ENCODE results near the gene TTC9. TPM values are rescaled to one million over a fixed set of nuclear protein-coding genes. Genes with fewer than 3 reads are reported as not detected.

Gene TTC9
- polyA plus RNA-seq, 3 donors = 0.99 to 2.1 (median 1.2) TPM

DNA sequence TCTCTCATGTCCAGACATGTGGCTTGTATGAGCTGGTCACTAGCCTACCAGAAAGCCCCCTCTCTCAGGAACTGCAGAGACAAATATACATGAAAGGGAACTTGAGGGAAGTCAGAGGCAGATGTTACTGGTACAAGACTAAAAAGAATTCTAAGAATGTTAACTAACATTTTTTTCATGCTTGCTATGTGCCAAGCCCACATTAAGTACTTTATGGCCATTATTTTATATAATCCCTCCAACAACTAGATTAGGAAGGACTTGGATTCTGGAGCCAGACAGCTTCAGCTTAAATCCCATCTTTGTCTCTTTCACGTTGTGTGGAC is 24.6 kb downstream of the TTC9 start:
- WGBS (ENCODE audit: insufficient coverage) = no CpG with 5 or more reads among the region's 1 CpG
- intact Hi-C loops (cut with micrococcal nuclease) = no loop called here
- TF ChIP-seq, protein P1, sequence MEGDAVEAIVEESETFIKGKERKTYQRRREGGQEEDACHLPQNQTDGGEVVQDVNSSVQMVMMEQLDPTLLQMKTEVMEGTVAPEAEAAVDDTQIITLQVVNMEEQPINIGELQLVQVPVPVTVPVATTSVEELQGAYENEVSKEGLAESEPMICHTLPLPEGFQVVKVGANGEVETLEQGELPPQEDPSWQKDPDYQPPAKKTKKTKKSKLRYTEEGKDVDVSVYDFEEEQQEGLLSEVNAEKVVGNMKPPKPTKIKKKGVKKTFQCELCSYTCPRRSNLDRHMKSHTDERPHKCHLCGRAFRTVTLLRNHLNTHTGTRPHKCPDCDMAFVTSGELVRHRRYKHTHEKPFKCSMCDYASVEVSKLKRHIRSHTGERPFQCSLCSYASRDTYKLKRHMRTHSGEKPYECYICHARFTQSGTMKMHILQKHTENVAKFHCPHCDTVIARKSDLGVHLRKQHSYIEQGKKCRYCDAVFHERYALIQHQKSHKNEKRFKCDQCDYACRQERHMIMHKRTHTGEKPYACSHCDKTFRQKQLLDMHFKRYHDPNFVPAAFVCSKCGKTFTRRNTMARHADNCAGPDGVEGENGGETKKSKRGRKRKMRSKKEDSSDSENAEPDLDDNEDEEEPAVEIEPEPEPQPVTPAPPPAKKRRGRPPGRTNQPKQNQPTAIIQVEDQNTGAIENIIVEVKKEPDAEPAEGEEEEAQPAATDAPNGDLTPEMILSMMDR (IDR thresholded peaks at IDR 0.05) = no peak
- no peak for DNase-seq
- Histone ChIP-seq H3K36me3 (replicated peaks in 1 of 2; ENCODE audit: control insufficient read depth in 1 of 2, insufficient read depth in 2 of 2, low read length in 2 of 2) (no peaks in the 10 kb centered on the region), H2AFZ (ENCODE audit: insufficient read depth, low read depth, low read length, poor library complexity, severe bottlenecking) (no peak overlapping the region), H4K20me1 (ENCODE audit: insufficient read depth, low read length) (no peaks in the 10 kb centered on the region), H3K4me2 (replicated peaks; ENCODE audit: extremely low read depth, low read length, poor library complexity, severe bottlenecking) (no peak overlapping the region), H3K9me3 (replicated peaks in 1 of 2; ENCODE audit: control insufficient read depth in 1 of 2, insufficient read depth in 1 of 2, low read length in 2 of 2) (no peaks in the 10 kb centered on the region), H3K79me2 (ENCODE audit: insufficient read depth, low read length) (no peaks in the 10 kb centered on the region), H3K27ac (ENCODE audit: low read depth in 1 of 2, low read length in 2 of 2) (no peak overlapping the region), H3K4me3 (replicated peaks in 1 of 3; ENCODE audit: low read depth in 2 of 3, low read length in 3 of 3) (no peak overlapping the region), H3K4me1 (ENCODE audit: control insufficient read depth in 1 of 2, insufficient read depth in 2 of 2, low read length in 2 of 2) (peaks cover 9 to 10% of the 10 kb centered on the region in 2 donors), H3K9ac (ENCODE audit: insufficient read depth, low read length, poor library complexity, severe bottlenecking) (no peak overlapping the region), H3K27me3 (ENCODE audit: control insufficient read depth in 2 of 2, insufficient read depth in 2 of 2, low read length in 2 of 2) (no peaks in the 10 kb centered on the region)
- peaks cover 0 to 1% (median 0%) of the 10 kb centered on the region in 3 donors for H3K27me3 Mint-ChIP-seq (ENCODE audit: low read depth in 3 of 3)
- no peak overlapping the region for H3K27ac Mint-ChIP-seq
- H3K36me3 Mint-ChIP-seq = peaks cover 0 to 42% of the 10 kb centered on the region in 2 donors
- H3K9me3 Mint-ChIP-seq = no peaks in the 10 kb centered on the region
- no peak overlapping the region for H3K4me3 Mint-ChIP-seq
- peaks cover 15% of the 10 kb centered on the region for H3K4me1 Mint-ChIP-seq

GRCh38 chr14:70670992-70671651 is 29.4 kb downstream of the TTC9 start:
- Histone ChIP-seq H3K27me3 (ENCODE audit: control insufficient read depth in 2 of 2, insufficient read depth in 2 of 2, low read length in 2 of 2) (no peaks in the 10 kb centered on the region), H3K4me1 (ENCODE audit: control insufficient read depth in 1 of 2, insufficient read depth in 2 of 2, low read length in 2 of 2) (no peaks in the 10 kb centered on the region), H3K4me2 (replicated peaks; ENCODE audit: extremely low read depth, low read length, poor library complexity, severe bottlenecking) (no peak overlapping the region), H4K20me1 (ENCODE audit: insufficient read depth, low read length) (no peaks in the 10 kb centered on the region), H3K9me3 (replicated peaks in 1 of 2; ENCODE audit: control insufficient read depth in 1 of 2, insufficient read depth in 1 of 2, low read length in 2 of 2) (no peaks in the 10 kb centered on the region), H3K36me3 (replicated peaks in 1 of 2; ENCODE audit: control insufficient read depth in 1 of 2, insufficient read depth in 2 of 2, low read length in 2 of 2) (no peaks in the 10 kb centered on the region), H3K27ac (ENCODE audit: low read depth in 1 of 2, low read length in 2 of 2) (no peak overlapping the region), H3K4me3 (replicated peaks in 1 of 3; ENCODE audit: low read depth in 2 of 3, low read length in 3 of 3) (no peak overlapping the region), H2AFZ (ENCODE audit: insufficient read depth, low read depth, low read length, poor library complexity, severe bottlenecking) (no peak overlapping the region), H3K79me2 (ENCODE audit: insufficient read depth, low read length) (no peaks in the 10 kb centered on the region), H3K9ac (ENCODE audit: insufficient read depth, low read length, poor library complexity, severe bottlenecking) (no peak overlapping the region)
- Mint-ChIP-seq H3K27ac (no peak overlapping the region), H3K4me1 (no peaks in the 10 kb centered on the region), H3K4me3 (no peak overlapping the region), H3K9me3 (no peaks in the 10 kb centered on the region), H3K27me3 (ENCODE audit: low read depth in 3 of 3) (peaks cover 0 to 3% (median 1%) of the 10 kb centered on the region in 3 donors), H3K36me3 (peaks cover 0 to 47% of the 10 kb centered on the region in 2 donors)
- 98% methylated on average over 8 of the region's 15 CpGs for WGBS (ENCODE audit: insufficient coverage)
- intact Hi-C loops (cut with micrococcal nuclease) = no loop called here
- no peak for DNase-seq
- TF ChIP-seq, protein P1 (IDR thresholded peaks at IDR 0.05) = no peak
